A673 (cell line): ENCODE data around the gene CTNNA2. TPM values are rescaled to one million over a fixed set of nuclear protein-coding genes. Genes with fewer than 3 reads are reported as not detected.

Source experiments
- BruUV-seq: library from RNA; stranded (reverse); fragments of 400-500 nt; replicated peaks from 2 replicates; lab custom pipeline; 2021; lab: Mats Ljungman, UMichigan
- CTCF ChIA-PET: fragments of 300-600 bp; sonication (Branson Sonifier 250); formaldehyde crosslinking; loops from one replicate; lab custom pipeline; 2022; ENCODE audit warnings: antibody characterized with exemption; lab: Charles Lee
- POLR2A ChIA-PET: fragments of 300-600 bp; sonication (Branson Sonifier 250); formaldehyde crosslinking; loops from one replicate; lab custom pipeline; 2022; ENCODE audit warnings: antibody characterized with exemption; ENCODE audit not compliant: low non-redundant PET; lab: Charles Lee
- DNase-seq: peaks from one replicate; pipeline ENCODE4 v3.0.0-alpha.2; 2015; ENCODE audit warnings: low spot score
- H3K27ac ChIP-seq: fragments of 200-600 bp; sonication (generic); 2 replicates; pipeline ENCODE4 v1.5.1; 2016; ENCODE audit warnings: mixed run types, low read depth, mild to moderate bottlenecking, mixed read lengths, antibody characterized with exemption, low read length; ENCODE audit not compliant: poor library complexity, severe bottlenecking
- H3K27me3 ChIP-seq: fragments of 200-600 bp; sonication (generic); replicated peaks from 2 replicates; pipeline ENCODE4 v1.6.1; 2017; ENCODE audit warnings: mixed run types, low read depth, mild to moderate bottlenecking, mixed read lengths, antibody characterized with exemption, low read length; ENCODE audit not compliant: insufficient read depth, poor library complexity
- H3K36me3 ChIP-seq: fragments of 200-600 bp; sonication (generic); 2 replicates; pipeline ENCODE4 v1.6.1; 2016; ENCODE audit warnings: mixed run types, mild to moderate bottlenecking, mixed read lengths, antibody characterized with exemption, low read length; ENCODE audit not compliant: insufficient read depth, poor library complexity, severe bottlenecking
- H3K4me1 ChIP-seq: fragments of 200-600 bp; sonication (generic); 2 replicates; pipeline ENCODE4 v1.6.1; 2017; ENCODE audit warnings: mixed run types, mild to moderate bottlenecking, mixed read lengths, antibody characterized with exemption, low read length; ENCODE audit not compliant: insufficient read depth, poor library complexity, severe bottlenecking
- H3K4me3 ChIP-seq: fragments of 200-600 bp; sonication (generic); 2 replicates; pipeline ENCODE4 v1.5.1; 2016; ENCODE audit warnings: low read depth, mixed run types, mild to moderate bottlenecking, mixed read lengths, low read length; ENCODE audit not compliant: poor library complexity, severe bottlenecking
- H3K9me3 ChIP-seq: fragments of 200-600 bp; sonication (generic); 2 replicates; pipeline ENCODE4 v1.6.1; 2016; ENCODE audit warnings: mixed run types, low read depth, mild to moderate bottlenecking, mixed read lengths, antibody characterized with exemption, low read length; ENCODE audit not compliant: poor library complexity, severe bottlenecking
- CTCF ChIP-seq: fragments of 300-800, 200-600 bp; sonication (generic); conservative IDR thresholded peaks from 2 replicates; pipeline ENCODE4 v1.5.1; 2017; ENCODE audit warnings: low read depth, mild to moderate bottlenecking, antibody characterized with exemption, low read length, moderate library complexity, mixed read lengths
- EZH2 ChIP-seq: fragments of 200-600 bp; sonication (generic); IDR thresholded peaks from 2 replicates; pipeline ENCODE4 v1.6.1; 2017; ENCODE audit warnings: borderline replicate concordance, low read depth, mild to moderate bottlenecking, mixed read lengths, antibody characterized with exemption, low read length; ENCODE audit not compliant: poor library complexity, severe bottlenecking
- intact Hi-C: fragments of 100-400 bp; cut with micrococcal nuclease; formaldehyde crosslinking; loops from one replicate; pipeline ENCODE4 v1.10.0; 2022; ENCODE audit not compliant: unreplicated experiment
- total RNA-seq: library from RNA; stranded (reverse); gene quantifications from 2 replicates; pipeline ENCODE4 v1.2.3, GENCODE V29; 2021

The CTNNA2 gene
- total RNA-seq, 1 experiment from 2014 or later = not detected

- H3K27me3 ChIP-seq = peaks cover 24% of the 10 kb centered on the region
- BruUV-seq = no TSS peak
- H3K36me3 ChIP-seq = no peaks in the 10 kb centered on the region
- H3K27ac ChIP-seq = no peak overlapping the region
- no peaks in the 10 kb centered on the region for H3K9me3 ChIP-seq
- no peaks in the 10 kb centered on the region for H3K4me1 ChIP-seq
- TF ChIP-seq CTCF = no peak
- TF ChIP-seq EZH2 = no peak
- intact Hi-C loops = no loop called here
- H3K4me3 ChIP-seq = no peak overlapping the region
- DNase-seq = no peak
- POLR2A ChIA-PET = no interaction called here
- CTCF ChIA-PET = no interaction called here
Observed at GRCh38 chr2:79820281-79820680, 307.4 kb downstream of the CTNNA2 start.

- no peak for TF ChIP-seq EZH2
- no peak for TF ChIP-seq CTCF
- DNase-seq = no peak
- BruUV-seq = no TSS peak
- no peak overlapping the region for H3K27ac ChIP-seq
- CTCF ChIA-PET = no interaction called here
- no peaks in the 10 kb centered on the region for H3K36me3 ChIP-seq
- peaks cover 30% of the 10 kb centered on the region for H3K27me3 ChIP-seq
- intact Hi-C loops = no loop called here
- H3K4me3 ChIP-seq = no peak overlapping the region
- POLR2A ChIA-PET = no interaction called here
- H3K4me1 ChIP-seq = no peaks in the 10 kb centered on the region
- H3K9me3 ChIP-seq = no peaks in the 10 kb centered on the region
Observed at GRCh38 chr2:79822136-79822535, 309.3 kb downstream of the CTNNA2 start.

GRCh38 chr2:79824086-79824786 is 311.4 kb downstream of the CTNNA2 start:
- no peaks in the 10 kb centered on the region for H3K36me3 ChIP-seq
- H3K4me1 ChIP-seq = no peaks in the 10 kb centered on the region
- no TSS peak for BruUV-seq
- DNase-seq = no peak
- no peak overlapping the region for H3K27ac ChIP-seq
- no peaks in the 10 kb centered on the region for H3K9me3 ChIP-seq
- TF ChIP-seq CTCF = no peak
- TF ChIP-seq EZH2 = no peak
- ChIA-PET CTCF (no interaction called here), POLR2A (no interaction called here)
- intact Hi-C loops = no loop called here
- H3K4me3 ChIP-seq = no peak overlapping the region
- peaks cover 35% of the 10 kb centered on the region for H3K27me3 ChIP-seq
